B cell (primary cell): Measurements from ENCODE around the gene IPP.

Source experiments
- EZH2 ChIP-seq: IDR thresholded peaks from 2 replicates; pipeline ENCODE4 v1.6.1; 2012; ENCODE audit warnings: borderline replicate concordance, low read depth, mild to moderate bottlenecking, moderate library complexity, low read length; ENCODE audit not compliant: insufficient read depth, poor library complexity, severe bottlenecking
- TF ChIP-seq, protein P1 (sequence below): fragments of 200-600 bp; IDR thresholded peaks from one replicate; pipeline ENCODE4 v1.8.0; 2022; ENCODE audit warnings: antibody characterized with exemption, mild to moderate bottlenecking

DNA sequence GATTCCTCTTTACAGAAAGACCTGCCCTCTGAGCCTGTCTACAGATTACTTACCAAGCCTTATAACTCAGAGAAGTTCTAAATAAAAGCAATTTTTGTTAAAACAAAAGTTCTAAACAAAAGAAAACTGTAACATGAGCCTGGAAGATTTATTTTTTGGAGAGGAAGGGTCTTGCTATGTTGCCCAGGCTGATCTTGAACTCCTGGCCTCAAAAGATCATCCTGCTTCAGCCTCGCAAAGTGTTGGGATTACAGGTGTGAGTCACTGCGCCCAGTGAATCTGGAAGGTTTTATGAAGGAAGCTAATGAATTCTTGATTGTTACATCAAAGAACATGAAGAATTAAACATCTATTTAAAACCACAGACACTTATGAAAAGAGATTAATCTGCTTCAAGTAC, 91.2 kb downstream of the IPP start:
- TF ChIP-seq, protein P1, sequence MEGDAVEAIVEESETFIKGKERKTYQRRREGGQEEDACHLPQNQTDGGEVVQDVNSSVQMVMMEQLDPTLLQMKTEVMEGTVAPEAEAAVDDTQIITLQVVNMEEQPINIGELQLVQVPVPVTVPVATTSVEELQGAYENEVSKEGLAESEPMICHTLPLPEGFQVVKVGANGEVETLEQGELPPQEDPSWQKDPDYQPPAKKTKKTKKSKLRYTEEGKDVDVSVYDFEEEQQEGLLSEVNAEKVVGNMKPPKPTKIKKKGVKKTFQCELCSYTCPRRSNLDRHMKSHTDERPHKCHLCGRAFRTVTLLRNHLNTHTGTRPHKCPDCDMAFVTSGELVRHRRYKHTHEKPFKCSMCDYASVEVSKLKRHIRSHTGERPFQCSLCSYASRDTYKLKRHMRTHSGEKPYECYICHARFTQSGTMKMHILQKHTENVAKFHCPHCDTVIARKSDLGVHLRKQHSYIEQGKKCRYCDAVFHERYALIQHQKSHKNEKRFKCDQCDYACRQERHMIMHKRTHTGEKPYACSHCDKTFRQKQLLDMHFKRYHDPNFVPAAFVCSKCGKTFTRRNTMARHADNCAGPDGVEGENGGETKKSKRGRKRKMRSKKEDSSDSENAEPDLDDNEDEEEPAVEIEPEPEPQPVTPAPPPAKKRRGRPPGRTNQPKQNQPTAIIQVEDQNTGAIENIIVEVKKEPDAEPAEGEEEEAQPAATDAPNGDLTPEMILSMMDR = no peak
- TF ChIP-seq EZH2 = no peak
